Upper lobe of right lung (tissue), 1 donor: ENCODE measurements around the gene REX1BD. TPM values are rescaled to one million over a fixed set of nuclear protein-coding genes. Genes with fewer than 3 reads are reported as not detected.

Source experiments
- ATAC-seq: fragments of 200-7000 bp; cut with Tn5 transposase; one replicate; pipeline ENCODE4 v1.9.1; 2020; ENCODE audit warnings: mild to moderate bottlenecking, moderate library complexity
- DNase-seq: peaks from one replicate; pipeline ENCODE4 v3.0.0-alpha.2; 2020
- H3K27ac ChIP-seq: fragments of 200-600 bp; one replicate; pipeline ENCODE4 v1.8.0; 2022
- H3K27me3 ChIP-seq: fragments of 200-600 bp; one replicate; pipeline ENCODE4 v1.8.0; 2022; ENCODE audit warnings: mild to moderate bottlenecking
- H3K36me3 ChIP-seq: fragments of 200-600 bp; one replicate; pipeline ENCODE4 v1.8.0; 2022
- H3K4me1 ChIP-seq: fragments of 200-600 bp; one replicate; pipeline ENCODE4 v1.8.0; 2022
- H3K4me3 ChIP-seq: fragments of 200-600 bp; one replicate; pipeline ENCODE4 v1.8.0; 2022; ENCODE audit warnings: mild to moderate bottlenecking
- H3K9me3 ChIP-seq: fragments of 200-600 bp; one replicate; pipeline ENCODE4 v1.8.0; 2022
- intact Hi-C: fragments of 100-400 bp; cut with DNase I; formaldehyde crosslinking; loops from one replicate; pipeline ENCODE4 v1.11.0; 2022
- total RNA-seq: library from RNA; stranded (reverse); fragmentation: NEBNext Ultra II Directional; extraction: Animal tissue kit (Norgen Biotek cat#: 25700); gene quantifications from one replicate; pipeline ENCODE4 v1.2.1, GENCODE V29; 2021
- TF ChIP-seq, protein P1 (sequence below): fragments of 200-600 bp; IDR thresholded peaks from one replicate; pipeline ENCODE4 v1.8.0; 2022; ENCODE audit warnings: antibody characterized with exemption
- donor health status: DM: no; HTN: yes; CAD: no; lungs with severe emphysema.

The REX1BD gene
- total RNA-seq, 1 donor from 2014 or later: 57.1 TPM

DNA sequence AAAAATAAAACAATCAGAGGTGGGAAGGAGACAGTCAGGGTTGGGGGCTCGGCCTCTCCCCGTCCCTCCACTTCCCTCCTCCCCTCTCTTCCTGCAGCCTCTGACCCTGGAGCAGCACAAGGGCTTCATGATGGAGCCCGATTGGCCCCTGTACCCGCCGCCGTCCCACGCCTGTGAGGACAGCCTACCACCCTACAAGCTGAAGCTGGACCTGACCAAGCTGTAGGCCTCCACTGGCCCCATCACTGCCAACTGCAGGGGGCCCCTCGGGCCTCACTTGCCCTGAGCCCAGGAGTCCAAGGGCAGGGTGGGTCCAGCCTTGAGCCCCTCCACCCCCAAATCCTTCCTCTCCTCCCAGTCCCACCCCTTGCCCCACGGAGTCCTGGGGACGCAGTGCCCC lies 31.7 kb downstream of the REX1BD start:
- Histone ChIP-seq H3K27ac (no peak overlapping the region), H3K27me3 (peaks cover 9% of the 10 kb centered on the region), H3K4me1 (no peaks in the 10 kb centered on the region), H3K36me3 (no peaks in the 10 kb centered on the region), H3K4me3 (no peak overlapping the region), H3K9me3 (no peaks in the 10 kb centered on the region)
- intact Hi-C loops: no loop called here
- TF ChIP-seq, protein P1, sequence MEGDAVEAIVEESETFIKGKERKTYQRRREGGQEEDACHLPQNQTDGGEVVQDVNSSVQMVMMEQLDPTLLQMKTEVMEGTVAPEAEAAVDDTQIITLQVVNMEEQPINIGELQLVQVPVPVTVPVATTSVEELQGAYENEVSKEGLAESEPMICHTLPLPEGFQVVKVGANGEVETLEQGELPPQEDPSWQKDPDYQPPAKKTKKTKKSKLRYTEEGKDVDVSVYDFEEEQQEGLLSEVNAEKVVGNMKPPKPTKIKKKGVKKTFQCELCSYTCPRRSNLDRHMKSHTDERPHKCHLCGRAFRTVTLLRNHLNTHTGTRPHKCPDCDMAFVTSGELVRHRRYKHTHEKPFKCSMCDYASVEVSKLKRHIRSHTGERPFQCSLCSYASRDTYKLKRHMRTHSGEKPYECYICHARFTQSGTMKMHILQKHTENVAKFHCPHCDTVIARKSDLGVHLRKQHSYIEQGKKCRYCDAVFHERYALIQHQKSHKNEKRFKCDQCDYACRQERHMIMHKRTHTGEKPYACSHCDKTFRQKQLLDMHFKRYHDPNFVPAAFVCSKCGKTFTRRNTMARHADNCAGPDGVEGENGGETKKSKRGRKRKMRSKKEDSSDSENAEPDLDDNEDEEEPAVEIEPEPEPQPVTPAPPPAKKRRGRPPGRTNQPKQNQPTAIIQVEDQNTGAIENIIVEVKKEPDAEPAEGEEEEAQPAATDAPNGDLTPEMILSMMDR: no peak
- ATAC-seq (no peak), DNase-seq (no peak)

GRCh38 chr19:18620902-18621301 lies 32.3 kb downstream of the REX1BD start:
- H3K36me3 ChIP-seq: no peaks in the 10 kb centered on the region
- H3K4me1 ChIP-seq: no peaks in the 10 kb centered on the region
- intact Hi-C loops: no loop called here
- H3K9me3 ChIP-seq: no peaks in the 10 kb centered on the region
- no peak for DNase-seq
- H3K4me3 ChIP-seq: no peak overlapping the region
- TF ChIP-seq, protein P1: no peak
- no peak for ATAC-seq
- H3K27ac ChIP-seq: no peak overlapping the region
- peaks cover 3% of the 10 kb centered on the region for H3K27me3 ChIP-seq

DNA sequence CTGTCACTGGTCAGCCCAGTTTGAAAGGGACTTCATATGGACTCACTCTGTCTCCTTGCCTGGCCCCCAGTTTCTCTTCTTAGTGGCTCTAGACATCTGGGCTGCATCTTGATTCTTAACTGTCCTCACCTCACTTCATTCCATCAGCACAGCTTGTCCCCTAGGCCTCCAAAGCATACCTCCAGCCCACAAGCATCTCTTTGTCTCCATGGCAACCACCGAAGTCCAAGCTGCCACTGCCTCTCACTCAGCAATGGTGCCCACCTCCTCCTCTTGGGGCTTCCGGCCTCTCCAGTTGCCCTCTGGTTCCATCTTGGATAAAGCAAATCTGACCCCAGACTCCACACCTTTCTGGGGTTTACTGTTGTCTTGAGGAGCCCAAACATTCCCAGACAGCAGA lies 38.3 kb downstream of the REX1BD start:
- no peak for ATAC-seq
- no peak for DNase-seq
- Histone ChIP-seq H3K27ac (no peak overlapping the region), H3K4me1 (no peaks in the 10 kb centered on the region), H3K36me3 (no peaks in the 10 kb centered on the region), H3K9me3 (no peaks in the 10 kb centered on the region), H3K27me3 (no peaks in the 10 kb centered on the region), H3K4me3 (no peak overlapping the region)
- intact Hi-C loops: no loop called here
- TF ChIP-seq, protein P1: no peak

- Histone ChIP-seq H3K4me1 (no peaks in the 10 kb centered on the region), H3K4me3 (no peak overlapping the region), H3K27me3 (no peaks in the 10 kb centered on the region), H3K36me3 (no peaks in the 10 kb centered on the region), H3K9me3 (no peaks in the 10 kb centered on the region), H3K27ac (peak overlapping the region; percentile 42)
- TF ChIP-seq, protein P1: no peak
- ATAC-seq: peak; percentile 73
- no peak for DNase-seq
- intact Hi-C loops: no loop called here
These were observed 40.8 kb downstream of the REX1BD start for GRCh38 chr19:18629166-18630088.

GRCh38 chr19:18633321-18633720 lies 44.7 kb downstream of the REX1BD start:
- Histone ChIP-seq H3K4me3 (no peak overlapping the region), H3K27me3 (no peaks in the 10 kb centered on the region), H3K36me3 (no peaks in the 10 kb centered on the region), H3K27ac (no peak overlapping the region), H3K4me1 (peaks cover 20% of the 10 kb centered on the region), H3K9me3 (no peaks in the 10 kb centered on the region)
- ATAC-seq (no peak), DNase-seq (no peak)
- TF ChIP-seq, protein P1: no peak
- intact Hi-C loops: no loop called here
